GM12891 (cell line): ENCODE measurements around the gene B4GALT3. TPM values are rescaled to one million over a fixed set of nuclear protein-coding genes. Genes with fewer than 3 reads are reported as not detected.
A peak's percentile ranks its signal among the peaks of the same experiment; 100 is the strongest.
"Not testable (repeated sequence)": the region's sequence is repeated elsewhere in the genome, so short reads cannot be mapped to it uniquely, and the experiment has no call there.

Source experiments
- DNase-seq: peaks from one replicate; pipeline ENCODE4 v3.0.0; 2011; ENCODE audit warnings: low spot score; ENCODE audit not compliant: insufficient read length
- FAIRE-seq: peaks from 2 replicates; lab custom pipeline; 2011; peaks lifted over from hg19 to GRCh38; lab: Jason Lieb, UNC
- PAX5 ChIP-seq: IDR thresholded peaks from 2 replicates; pipeline ENCODE4 v1.6.1; 2011; ENCODE audit warnings: low read length, moderate library complexity, mild to moderate bottlenecking; ENCODE audit not compliant: insufficient read depth, severe bottlenecking
- POLR2A ChIP-seq: IDR thresholded peaks from 2 replicates; pipeline ENCODE4 v1.6.1; 2011; ENCODE audit warnings: low read depth, low read length, control low read depth
- POLR2AphosphoS5 ChIP-seq: IDR thresholded peaks from 2 replicates; pipeline ENCODE4 v1.6.1; 2011; ENCODE audit warnings: low read depth, low read length, control low read depth
- POU2F2 ChIP-seq: IDR thresholded peaks from 2 replicates; pipeline ENCODE4 v1.6.1; 2011; ENCODE audit warnings: low read depth, mild to moderate bottlenecking, control low read depth, low read length, moderate library complexity
- SPI1 ChIP-seq: IDR thresholded peaks from 2 replicates; pipeline ENCODE4 v1.6.1; 2011; ENCODE audit warnings: low read depth, low read length, control low read depth
- TAF1 ChIP-seq: IDR thresholded peaks from 2 replicates; pipeline ENCODE4 v1.6.1; 2011; ENCODE audit warnings: low read depth, low read length, control low read depth
- polyA plus RNA-seq: library from polyadenylated mRNA; unstranded; fragments of >200 nt; gene quantifications from one replicate; pipeline ENCODE4 v1.2.1, GENCODE V29; 2012; ENCODE audit warnings: low read depth, missing spikeins, inconsistent platforms; ENCODE audit not compliant: missing spikeins

B4GALT3 gene
- 29.6 TPM for polyA plus RNA-seq

- FAIRE-seq (peak; percentile 81), DNase-seq (peak; percentile 94)
- peak; percentile 91 for TF ChIP-seq POLR2A
- peak; percentile 91 for TF ChIP-seq POLR2AphosphoS5
- TF ChIP-seq PAX5: no peak
- peak; percentile 63; the same call in 1 of the 2 replicates for TF ChIP-seq POU2F2
- peak; percentile 89 for TF ChIP-seq TAF1
- TF ChIP-seq SPI1: no peak
Observed at GRCh38 chr1:161177112-161177935, at the start of gene B4GALT3. Gene B4GALT3 (minus strand): TSS chr1:161177507. CDS start chr1:161176060, 1,447 bp downstream.

GRCh38 chr1:161226759-161227158 is 49.5 kb upstream of the B4GALT3 start:
- TF ChIP-seq POU2F2 (no peak), PAX5 (no peak), TAF1 (no peak), POLR2AphosphoS5 (no peak), POLR2A (no peak), SPI1 (no peak)
- FAIRE-seq: no peak
- no peak for DNase-seq

GRCh38 chr1:161226320-161226711 is 49.0 kb upstream of the B4GALT3 start:
- TF ChIP-seq POLR2A (no peak), POU2F2 (no peak), TAF1 (peak; percentile 6; the same call in 1 of the 2 replicates), POLR2AphosphoS5 (no peak), PAX5 (no peak), SPI1 (no peak)
- DNase-seq (no peak), FAIRE-seq (no peak)

- FAIRE-seq (peak; percentile 95), DNase-seq (peak; percentile 77)
Observed at GRCh38 chr1:161225534-161226319, 48.4 kb upstream of the B4GALT3 start, which contains the start of gene TOMM40L. Gene TOMM40L (plus strand): TSS chr1:161226060. CDS start chr1:161226490, 430 bp downstream.

DNA sequence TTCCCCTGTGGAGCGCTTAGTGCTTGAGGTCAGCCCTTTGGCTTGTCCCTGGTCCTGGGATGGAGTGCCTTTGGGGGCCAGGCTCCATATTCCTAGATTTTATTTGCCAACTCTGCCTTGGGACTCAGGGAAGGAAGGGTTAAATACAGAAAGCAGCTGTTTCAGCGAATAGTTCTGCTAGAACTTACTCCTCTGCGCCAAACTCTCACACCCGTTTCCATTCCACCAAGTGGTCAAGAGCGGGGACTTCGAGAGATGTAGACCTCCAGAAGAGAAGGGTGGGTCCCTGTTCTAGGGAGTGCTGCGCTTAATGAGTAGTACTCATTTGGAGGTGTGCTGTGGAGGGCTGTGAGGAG is 47.8 kb upstream of the B4GALT3 start:
- no peak for FAIRE-seq
- DNase-seq: no peak
- TF ChIP-seq POLR2AphosphoS5 (no peak), SPI1 (no peak), TAF1 (no peak), POLR2A (no peak), PAX5 (no peak), POU2F2 (no peak)

More at GRCh38 chr1:161225534-161226319, 48.4 kb upstream of the B4GALT3 start, which contains the start of gene TOMM40L:
- TF ChIP-seq POLR2AphosphoS5 (no peak), POLR2A (no peak), SPI1 (no peak), PAX5 (no peak), TAF1 (peak; percentile 73)

DNA sequence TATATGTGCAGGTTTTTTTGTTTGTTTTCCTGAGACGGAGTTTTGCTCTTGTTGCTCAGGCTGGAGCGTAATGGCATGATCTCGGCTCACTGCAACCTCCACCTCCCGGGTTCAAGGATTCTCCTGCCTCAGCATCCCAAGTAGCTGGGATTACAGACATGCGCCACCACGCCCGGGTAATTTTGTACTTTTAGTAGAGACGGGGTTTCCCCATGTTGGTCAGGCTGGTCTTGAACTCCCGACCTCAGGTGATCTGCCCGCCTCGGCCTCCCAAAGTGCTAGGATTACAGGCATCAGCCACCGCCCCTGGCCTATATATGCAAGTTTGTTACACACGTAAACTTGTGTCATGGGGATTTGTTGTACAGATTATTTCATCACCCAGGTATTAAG is 47.4 kb upstream of the B4GALT3 start:
- FAIRE-seq, DNase-seq: not testable (repeated sequence)

DNA sequence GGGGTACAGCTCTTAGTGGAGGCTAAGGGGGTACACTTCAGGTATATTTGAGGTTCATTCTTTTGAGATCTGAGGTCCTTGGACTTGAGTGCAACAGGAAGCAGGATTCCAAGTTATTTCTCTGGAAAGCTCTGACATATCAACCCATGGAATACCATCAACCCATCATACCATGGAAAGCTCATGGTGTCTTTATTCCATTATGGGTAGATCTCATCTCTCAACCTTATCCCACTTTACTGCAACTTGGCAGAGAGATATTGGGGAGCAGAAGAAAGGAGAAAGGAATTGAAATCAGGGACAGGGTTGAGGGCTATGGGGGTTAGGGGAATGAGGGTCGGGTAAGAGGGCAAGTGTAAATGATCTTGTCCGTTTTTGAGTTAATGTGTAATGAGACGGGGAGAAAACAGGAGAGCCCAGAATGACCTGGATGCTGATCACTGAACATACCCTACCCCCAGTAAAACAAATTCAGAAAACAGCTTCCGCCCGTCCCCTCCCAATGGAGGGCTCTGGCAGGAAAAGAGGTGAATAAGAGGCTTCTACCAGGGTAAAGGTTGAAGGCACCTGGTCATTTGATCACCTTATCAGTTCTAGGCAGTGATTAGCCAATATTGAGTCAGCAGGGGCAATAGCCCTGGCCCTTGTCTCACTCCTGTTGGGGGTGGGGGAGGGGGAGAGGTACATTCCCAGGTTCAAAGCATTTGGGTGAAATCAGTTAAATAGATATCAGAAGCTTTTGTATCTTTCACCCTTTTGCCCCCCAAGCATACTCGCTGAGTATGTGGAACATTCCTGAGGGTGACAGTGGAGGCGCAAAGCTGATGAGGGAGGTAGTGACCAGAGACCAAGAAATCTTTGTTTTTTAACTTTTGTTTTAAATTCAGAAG is 46.7 kb upstream of the B4GALT3 start:
- no peak for TF ChIP-seq TAF1
- FAIRE-seq (no peak), DNase-seq (no peak)

DNA sequence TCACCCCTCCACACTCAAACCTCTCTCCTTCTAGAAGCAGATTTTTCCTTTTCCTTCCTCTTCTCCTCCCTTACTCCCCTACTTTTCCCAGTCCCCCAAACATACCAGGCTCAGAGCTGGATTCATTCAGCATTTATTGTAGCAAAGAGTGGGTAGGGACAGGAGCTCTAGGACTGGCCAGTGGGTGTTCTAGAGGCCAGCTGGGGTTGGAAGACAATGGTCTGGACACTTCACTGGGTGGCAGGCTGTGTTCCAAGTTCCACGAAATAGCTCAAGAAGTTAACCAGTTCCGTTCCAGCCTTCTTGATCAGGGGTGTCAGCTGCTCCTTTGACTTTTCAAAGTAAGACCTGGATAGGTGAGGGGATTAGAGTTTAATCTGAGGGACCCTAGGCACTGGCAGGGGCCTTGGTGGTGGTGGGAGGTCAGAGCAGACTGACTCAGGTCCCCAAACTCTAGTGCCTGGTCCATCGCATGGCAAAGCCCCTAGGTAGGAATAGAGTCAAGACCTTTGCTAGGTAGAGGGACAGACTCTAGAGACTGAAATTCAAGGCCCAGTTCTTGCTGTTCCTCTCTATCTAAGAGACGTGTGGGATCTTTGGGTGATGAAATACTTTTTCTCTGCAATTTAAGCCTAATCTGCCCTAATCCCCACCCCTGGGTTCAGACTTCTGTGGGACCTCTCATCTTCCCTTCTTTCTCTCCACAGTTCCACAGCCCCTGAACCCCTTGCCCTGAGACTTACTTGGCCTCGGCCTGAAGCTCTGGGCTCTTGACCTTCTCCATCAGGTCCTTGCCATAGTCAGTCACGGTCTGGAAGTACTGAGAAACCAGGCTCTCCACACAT is 45.1 kb upstream of the B4GALT3 start:
- no peak for DNase-seq
- no peak for FAIRE-seq
- TF ChIP-seq SPI1 (no peak), POU2F2 (no peak), POLR2A (no peak)
